Measurements from ENCODE around the gene ARHGEF9.
A peak's percentile ranks its signal among the peaks of the same experiment; 100 is the strongest.

The ARHGEF9 gene

GRCh38 chrX:63746278-63746677 is 38.7 kb downstream of the ARHGEF9 start:
- peak in 1 of 2 donors; percentile 9 for DNase-seq

GRCh38 chrX:63744850-63745394 is 40.1 kb downstream of the ARHGEF9 start:
- DNase-seq = no peak

GRCh38 chrX:63743596-63743995 is 41.4 kb downstream of the ARHGEF9 start:
- no peak for DNase-seq

GRCh38 chrX:63740382-63740781 is 44.6 kb downstream of the ARHGEF9 start:
- DNase-seq = no peak

- no peak for DNase-seq
Measured at GRCh38 chrX:63739885-63740284, 45.1 kb downstream of the ARHGEF9 start.

- DNase-seq = no peak
Measured at GRCh38 chrX:63738696-63739095, 46.3 kb downstream of the ARHGEF9 start.

- DNase-seq = no peak
Measured at GRCh38 chrX:63737131-63737921, 47.7 kb downstream of the ARHGEF9 start.

GRCh38 chrX:63735882-63736281 is 49.1 kb downstream of the ARHGEF9 start:
- no peak for DNase-seq

GRCh38 chrX:63720293-63720692 is 64.7 kb downstream of the ARHGEF9 start:
- DNase-seq = no peak

- no peak for DNase-seq
Measured at GRCh38 chrX:63719633-63720032, 65.4 kb downstream of the ARHGEF9 start.

- no peak for DNase-seq
Measured at GRCh38 chrX:63718010-63718694, 66.9 kb downstream of the ARHGEF9 start.

GRCh38 chrX:63713526-63713925 is 71.5 kb downstream of the ARHGEF9 start:
- DNase-seq = no peak

- no peak for DNase-seq
Measured at GRCh38 chrX:63708801-63709200, 76.2 kb downstream of the ARHGEF9 start.

GRCh38 chrX:63702556-63702955 is 82.5 kb downstream of the ARHGEF9 start:
- DNase-seq = no peak

GRCh38 chrX:63686878-63687714 is 97.9 kb downstream of the ARHGEF9 start:
- DNase-seq = peak in 1 of 2 donors; percentile 2

- no peak for DNase-seq
Measured at GRCh38 chrX:63680423-63680822, 104.6 kb downstream of the ARHGEF9 start.

GRCh38 chrX:63679432-63679831 is 105.6 kb downstream of the ARHGEF9 start:
- no peak for DNase-seq

GRCh38 chrX:63675716-63676115 is 109.3 kb downstream of the ARHGEF9 start:
- DNase-seq = no peak

- no peak for DNase-seq
Measured at GRCh38 chrX:63673896-63674295, 111.1 kb downstream of the ARHGEF9 start.

- no peak for DNase-seq
Measured at GRCh38 chrX:63664741-63665140, 120.3 kb downstream of the ARHGEF9 start.

GRCh38 chrX:63664083-63664482 is 120.9 kb downstream of the ARHGEF9 start:
- no peak for DNase-seq

- DNase-seq = no peak
Measured at GRCh38 chrX:63661676-63662075, 123.3 kb downstream of the ARHGEF9 start.

- DNase-seq = no peak
Measured at GRCh38 chrX:63658920-63659319, 126.1 kb downstream of the ARHGEF9 start.
